PFSK-1 (cell line): Measurements from ENCODE around the gene NUDT21.

Experiments used
- POLR2AphosphoS5 ChIP-seq: IDR thresholded peaks from 2 replicates; pipeline ENCODE4 v1.6.1; 2012; ENCODE audit warnings: low read depth, mild to moderate bottlenecking, control low read depth, low read length, moderate library complexity
- TAF1 ChIP-seq: IDR thresholded peaks from 2 replicates; pipeline ENCODE4 v1.6.1; 2012; ENCODE audit warnings: low read length, control low read depth, borderline replicate concordance; ENCODE audit not compliant: insufficient read depth

DNA sequence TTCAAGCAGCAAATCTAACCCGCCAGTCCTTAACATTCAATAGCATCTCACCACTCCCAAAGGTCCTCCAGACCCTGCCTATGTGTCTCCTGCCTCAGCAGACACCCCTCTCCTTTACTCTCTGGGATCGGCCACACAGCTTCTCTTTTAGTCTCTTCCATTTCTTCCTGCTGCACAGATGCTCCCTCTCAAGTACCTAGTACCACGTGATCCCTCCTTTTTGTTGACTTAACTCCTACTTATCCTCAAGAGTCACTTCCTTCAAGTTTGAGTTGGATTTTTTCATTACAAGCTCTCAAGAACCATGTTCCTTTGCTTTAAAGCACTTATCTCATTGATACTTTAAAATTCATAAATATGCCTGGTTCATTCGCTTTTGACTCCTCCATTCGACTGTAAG, 50.7 kb downstream of the NUDT21 start:
- TF ChIP-seq POLR2AphosphoS5 (no peak), TAF1 (no peak)
